ENCODE measurements around the gene GRIN2A. TPM values are rescaled to one million over a fixed set of nuclear protein-coding genes. Genes with fewer than 3 reads are reported as not detected.

GRIN2A gene
- 0.59 and 1.2 TPM in 2 replicates for total RNA-seq (2014; rRNA removed; shearing (Covaris generic))

GRCh38 chr16:10182222-10183053 is at the start of gene GRIN2A:
GRIN2A (minus strand) TSS chr16:10182428; CDS start chr16:10180411, 2,017 bp downstream.
- DNase-seq (ENCODE audit: low read depth), result no peak

GRCh38 chr16:10231563-10231962 is 49.3 kb upstream of the GRIN2A start:
- no peak for DNase-seq (ENCODE audit: low read depth)

- no peak for DNase-seq (ENCODE audit: low read depth)
Observed at GRCh38 chr16:10228779-10229178, 46.6 kb upstream of the GRIN2A start.

- DNase-seq (ENCODE audit: low read depth), result no peak
Observed at GRCh38 chr16:10226987-10227306, 44.7 kb upstream of the GRIN2A start.

- DNase-seq (ENCODE audit: low read depth), result no peak
Observed at GRCh38 chr16:10226141-10226986, 44.1 kb upstream of the GRIN2A start.

GRCh38 chr16:10225653-10226052 is 43.4 kb upstream of the GRIN2A start:
- no peak for DNase-seq (ENCODE audit: low read depth)

- DNase-seq (ENCODE audit: low read depth), result no peak
Observed at GRCh38 chr16:10224850-10225249, 42.6 kb upstream of the GRIN2A start.

- no peak for DNase-seq (ENCODE audit: low read depth)
Observed at GRCh38 chr16:10220942-10221341, 38.7 kb upstream of the GRIN2A start.

- DNase-seq (ENCODE audit: low read depth), result no peak
Observed at GRCh38 chr16:10219742-10220141, 37.5 kb upstream of the GRIN2A start.

GRCh38 chr16:10218490-10219206 is 36.4 kb upstream of the GRIN2A start:
- DNase-seq (ENCODE audit: low read depth), result no peak

GRCh38 chr16:10213748-10214147 is 31.5 kb upstream of the GRIN2A start:
- DNase-seq (ENCODE audit: low read depth), result no peak

- DNase-seq (ENCODE audit: low read depth), result no peak
Observed at GRCh38 chr16:10210944-10211343, 28.7 kb upstream of the GRIN2A start.

- DNase-seq (ENCODE audit: low read depth), result no peak
Observed at GRCh38 chr16:10206865-10207264, 24.6 kb upstream of the GRIN2A start.

GRCh38 chr16:10206215-10206614 is 24.0 kb upstream of the GRIN2A start:
- no peak for DNase-seq (ENCODE audit: low read depth)

- DNase-seq (ENCODE audit: low read depth), result no peak
Observed at GRCh38 chr16:10205688-10206087, 23.5 kb upstream of the GRIN2A start.

- DNase-seq (ENCODE audit: low read depth), result no peak
Observed at GRCh38 chr16:10202649-10203048, 20.4 kb upstream of the GRIN2A start.

GRCh38 chr16:10200637-10201586 is 18.7 kb upstream of the GRIN2A start:
- DNase-seq (ENCODE audit: low read depth), result no peak

- DNase-seq (ENCODE audit: low read depth), result no peak
Observed at GRCh38 chr16:10196999-10197398, 14.8 kb upstream of the GRIN2A start.

GRCh38 chr16:10191096-10191495 is 8.9 kb upstream of the GRIN2A start:
- DNase-seq (ENCODE audit: low read depth), result no peak

GRCh38 chr16:10189861-10190390 is 7.7 kb upstream of the GRIN2A start:
- DNase-seq (ENCODE audit: low read depth), result no peak

GRCh38 chr16:10188236-10188635 is 6.0 kb upstream of the GRIN2A start:
- no peak for DNase-seq (ENCODE audit: low read depth)
